Endothelial cell of umbilical vein (primary cell): ENCODE measurements around the gene USP6NL. TPM values are rescaled to one million over a fixed set of nuclear protein-coding genes. Genes with fewer than 3 reads are reported as not detected.

Experiments
- BruUV-seq: library from RNA; stranded (reverse); fragments of 400-500 nt; replicated peaks from 2 replicates; lab custom pipeline; 2021; lab: Mats Ljungman, UMichigan
- CTCF ChIA-PET: fragments of 300-600, 350-600 bp; sonication (Branson Sonifier 250); formaldehyde crosslinking; loops from one replicate; lab custom pipeline; 2021; ENCODE audit warnings: antibody characterized with exemption, inconsistent platforms; lab: Charles Lee
- POLR2A ChIA-PET: fragments of 300-600, 350-600 bp; sonication (Branson Sonifier 250); formaldehyde crosslinking; loops from one replicate; lab custom pipeline; 2021; ENCODE audit warnings: antibody characterized with exemption, inconsistent platforms; lab: Charles Lee
- DNase-seq: peaks from one replicate; pipeline ENCODE4 v3.0.0-alpha.2; 2011; ENCODE audit warnings: low read depth, low spot score
- FAIRE-seq: peaks from 2 replicates; lab custom pipeline; 2011; peaks lifted over from hg19 to GRCh38; lab: Jason Lieb, UNC
- H2AFZ ChIP-seq: 2 replicates; pipeline ENCODE4 v1.6.0; 2012; ENCODE audit warnings: low read depth, low read length, control low read depth, inconsistent platforms
- H3K27ac ChIP-seq: 2 replicates; pipeline ENCODE4 v1.5.1; 2011; ENCODE audit warnings: low read depth, mild to moderate bottlenecking, control low read depth, low read length, moderate library complexity; ENCODE audit not compliant: insufficient read depth
- H3K27me3 ChIP-seq, 2 experiments: 2 replicates each; pipeline versions ENCODE4 v1.6.0 to v1.6.1; 2011; ENCODE audit warnings: low read length in 2 of 2, mixed read lengths in 1 of 2; ENCODE audit not compliant: control insufficient read depth in 2 of 2, insufficient read depth in 2 of 2
- H3K36me3 ChIP-seq, 2 experiments: 2 replicates in 1 of 2; 3 replicates in 1 of 2; pipeline ENCODE4 v1.5.1; 2011; ENCODE audit warnings: low read length in 2 of 2, mild to moderate bottlenecking in 1 of 2, moderate library complexity in 1 of 2; ENCODE audit not compliant: control insufficient read depth in 2 of 2, insufficient read depth in 2 of 2; ENCODE audit errors: extremely low read depth in 1 of 2
- H3K4me1 ChIP-seq: 3 replicates; pipeline ENCODE4 v1.5.1; 2011; ENCODE audit warnings: mild to moderate bottlenecking, low read length; ENCODE audit not compliant: control insufficient read depth, insufficient read depth; ENCODE audit errors: extremely low read depth
- H3K4me2 ChIP-seq: 2 replicates; pipeline ENCODE4 v1.6.1; 2011; ENCODE audit warnings: low read length, control low read depth, mixed read lengths; ENCODE audit not compliant: insufficient read depth
- H3K4me3 ChIP-seq, 3 experiments: fragments of 200-600 bp in 1 of 3; sonication (generic), shearing (Covaris generic) in 1 of 3; replicated peaks in 1 of 3; 2 replicates each; pipeline ENCODE4 v1.5.1; 2011 to 2016; ENCODE audit warnings: control low read depth in 3 of 3, low read length in 3 of 3, mild to moderate bottlenecking in 2 of 3, inconsistent platforms in 1 of 3, low read depth in 1 of 3, moderate library complexity in 1 of 3; ENCODE audit not compliant: insufficient read depth in 1 of 3
- H3K79me2 ChIP-seq: 2 replicates; pipeline ENCODE4 v1.6.0; 2012; ENCODE audit warnings: low read length, inconsistent platforms; ENCODE audit not compliant: control insufficient read depth, insufficient read depth
- H3K9ac ChIP-seq: replicated peaks from 2 replicates; pipeline ENCODE3; 2011; ENCODE audit warnings: low read length, control low read depth; ENCODE audit not compliant: insufficient read depth; ENCODE audit errors: extremely low read depth
- H3K9me1 ChIP-seq: replicated peaks from 3 replicates; pipeline ENCODE4 v1.6.0; 2011; ENCODE audit warnings: mild to moderate bottlenecking, low read length; ENCODE audit not compliant: control insufficient read depth, insufficient read depth; ENCODE audit errors: extremely low read depth
- H3K9me3 ChIP-seq: replicated peaks from 2 replicates; pipeline ENCODE4 v1.5.1; 2012; ENCODE audit warnings: low read length, inconsistent platforms; ENCODE audit not compliant: control insufficient read depth, insufficient read depth
- H4K20me1 ChIP-seq: replicated peaks from 2 replicates; pipeline ENCODE3; 2011; ENCODE audit warnings: mild to moderate bottlenecking, low read length; ENCODE audit not compliant: control insufficient read depth, insufficient read depth; ENCODE audit errors: extremely low read depth
- EZH2 ChIP-seq: IDR thresholded peaks from 2 replicates; pipeline ENCODE4 v1.6.1; 2012; ENCODE audit warnings: borderline replicate concordance, low read depth, mild to moderate bottlenecking, moderate library complexity, low read length, inconsistent platforms; ENCODE audit not compliant: severe bottlenecking
- FOS ChIP-seq: IDR thresholded peaks from 2 replicates; pipeline ENCODE4 v1.6.1; 2011; ENCODE audit warnings: mild to moderate bottlenecking, low read length, moderate library complexity, borderline replicate concordance; ENCODE audit not compliant: insufficient read depth
- GATA2 ChIP-seq: IDR thresholded peaks from 2 replicates; pipeline ENCODE4 v1.7.0; 2011; ENCODE audit warnings: low read depth, mild to moderate bottlenecking, moderate library complexity, mixed read lengths, low read length; ENCODE audit not compliant: insufficient read length, insufficient read depth
- JUN ChIP-seq: IDR thresholded peaks from 2 replicates; pipeline ENCODE4 v1.6.1; 2011; ENCODE audit warnings: borderline replicate concordance, low read depth; ENCODE audit not compliant: insufficient read length, insufficient read depth
- MYC ChIP-seq: IDR thresholded peaks from one replicate; pipeline ENCODE4 v1.6.1; 2011; ENCODE audit warnings: mild to moderate bottlenecking, low read depth, low read length
- POLR2A ChIP-seq: IDR thresholded peaks from 2 replicates; pipeline ENCODE4 v1.6.1; 2012; ENCODE audit warnings: low read depth, mild to moderate bottlenecking, control low read depth, low read length
- POLR2AphosphoS5 ChIP-seq: IDR thresholded peaks from 2 replicates; pipeline ENCODE4 v1.6.1; 2012; ENCODE audit warnings: low read depth, mild to moderate bottlenecking, control low read depth, low read length, moderate library complexity; ENCODE audit not compliant: insufficient read depth
- dilution Hi-C: fragments of 300-500 bp; cut with MboI; formaldehyde crosslinking; loops from one replicate; pipeline ENCODE4 v1.15.0; 2019; ENCODE audit warnings: low sequenced_read_pairs; ENCODE audit not compliant: extremely low pct_ligation_motif_present
- intact Hi-C: fragments of 100-400 bp; cut with micrococcal nuclease; formaldehyde crosslinking; loops from one replicate; pipeline ENCODE4 v1.10.0; 2022
- polyA plus RNA-seq, 4 experiments: library from polyadenylated mRNA; depleted of rRNA in 3 of 4; stranded (reverse) in 3 of 4; unstranded in 1 of 4; fragments of >200 nt; gene quantifications; 2 replicates each; pipeline versions ENCODE4 v1.2.1 to v1.2.3, GENCODE V29; 2011 to 2012; ENCODE audit warnings: missing spikeins in 1 of 4
- total RNA-seq: library from RNA; stranded (reverse); gene quantifications from 2 replicates; pipeline ENCODE4 v1.2.3, GENCODE V29; 2021
- TF ChIP-seq, protein P1 (sequence below), 2 donors: IDR thresholded peaks; 1 replicate in 1 of 2; 2 replicates in 1 of 2; pipeline ENCODE4 v1.5.1; 2011; ENCODE audit warnings: low read length in 2 of 2, mild to moderate bottlenecking in 2 of 2, moderate library complexity in 2 of 2, control low read depth in 1 of 2, inconsistent platforms in 1 of 2, low read depth in 1 of 2; ENCODE audit not compliant: insufficient read depth in 1 of 2; ENCODE audit errors: extremely low read depth in 1 of 2
- TF ChIP-seq, protein P2 (sequence below): IDR thresholded peaks from 2 replicates; pipeline ENCODE4 v1.6.1; 2011; ENCODE audit not compliant: insufficient read depth, insufficient read length

USP6NL gene
- total and polyA plus RNA-seq, 2 donors (not counting 3 experiments of a cell fraction or from before 2014, with no cell fraction given): 13.5 to 29.2 TPM

DNA sequence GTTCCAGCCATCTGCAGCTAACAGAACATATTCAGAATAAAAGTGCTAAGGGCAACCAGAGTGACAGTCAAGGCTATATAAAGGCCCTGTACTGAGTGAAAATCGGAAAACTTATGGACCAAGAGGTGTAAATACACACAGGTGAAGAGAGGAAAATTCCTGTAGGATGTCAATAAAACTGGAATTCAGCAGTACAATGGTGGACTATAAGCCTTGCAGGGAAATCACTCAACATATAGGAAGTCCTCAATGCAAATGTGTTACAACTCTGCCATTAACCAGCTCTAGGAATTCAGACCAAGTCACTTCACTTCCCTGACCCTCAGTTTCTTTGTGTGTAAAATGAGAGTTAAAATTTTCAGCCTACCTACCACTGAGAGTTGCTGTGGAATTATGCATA, 7.7 kb downstream of the USP6NL start:
- H3K9ac ChIP-seq: no peak overlapping the region
- peaks cover 17% of the 10 kb centered on the region for H4K20me1 ChIP-seq
- ChIA-PET POLR2A (no interaction called here), CTCF (interaction anchor here (1.0 to 1.7 kb wide), 7 partner anchors 10 to 121 kb away, joined by 3 to 5 read pairs (median 3); no protein-coding TSS in a partner anchor)
- FAIRE-seq (no peak), DNase-seq (no peak)
- H3K9me1 ChIP-seq: peaks cover 5% of the 10 kb centered on the region
- H3K4me2 ChIP-seq: no peak overlapping the region
- no peaks in the 10 kb centered on the region for H3K9me3 ChIP-seq
- H3K4me3 ChIP-seq: no peak overlapping the region
- dilution Hi-C loops: no loop called here
- no peaks in the 10 kb centered on the region for H3K36me3 ChIP-seq
- H3K4me1 ChIP-seq: peaks cover 15% of the 10 kb centered on the region
- no peak overlapping the region for H3K27ac ChIP-seq
- no peak overlapping the region for H2AFZ ChIP-seq
- no TSS peak for BruUV-seq
- intact Hi-C loops: loop anchor here (2.0 kb wide), 2 partner anchors 15 to 87 kb away; no protein-coding TSS in a partner anchor
- TF ChIP-seq FOS: no peak
- TF ChIP-seq, protein P1, sequence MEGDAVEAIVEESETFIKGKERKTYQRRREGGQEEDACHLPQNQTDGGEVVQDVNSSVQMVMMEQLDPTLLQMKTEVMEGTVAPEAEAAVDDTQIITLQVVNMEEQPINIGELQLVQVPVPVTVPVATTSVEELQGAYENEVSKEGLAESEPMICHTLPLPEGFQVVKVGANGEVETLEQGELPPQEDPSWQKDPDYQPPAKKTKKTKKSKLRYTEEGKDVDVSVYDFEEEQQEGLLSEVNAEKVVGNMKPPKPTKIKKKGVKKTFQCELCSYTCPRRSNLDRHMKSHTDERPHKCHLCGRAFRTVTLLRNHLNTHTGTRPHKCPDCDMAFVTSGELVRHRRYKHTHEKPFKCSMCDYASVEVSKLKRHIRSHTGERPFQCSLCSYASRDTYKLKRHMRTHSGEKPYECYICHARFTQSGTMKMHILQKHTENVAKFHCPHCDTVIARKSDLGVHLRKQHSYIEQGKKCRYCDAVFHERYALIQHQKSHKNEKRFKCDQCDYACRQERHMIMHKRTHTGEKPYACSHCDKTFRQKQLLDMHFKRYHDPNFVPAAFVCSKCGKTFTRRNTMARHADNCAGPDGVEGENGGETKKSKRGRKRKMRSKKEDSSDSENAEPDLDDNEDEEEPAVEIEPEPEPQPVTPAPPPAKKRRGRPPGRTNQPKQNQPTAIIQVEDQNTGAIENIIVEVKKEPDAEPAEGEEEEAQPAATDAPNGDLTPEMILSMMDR (IDR thresholded peaks at IDR 0.05; ENCODE audit: extremely low read depth in 1 of 2, insufficient read depth in 1 of 2, low read depth in 1 of 2, low read length in 2 of 2): no peak
- no peak for TF ChIP-seq GATA2
- TF ChIP-seq, protein P2, sequence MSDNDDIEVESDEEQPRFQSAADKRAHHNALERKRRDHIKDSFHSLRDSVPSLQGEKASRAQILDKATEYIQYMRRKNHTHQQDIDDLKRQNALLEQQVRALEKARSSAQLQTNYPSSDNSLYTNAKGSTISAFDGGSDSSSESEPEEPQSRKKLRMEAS: no peak
- TF ChIP-seq POLR2A: no peak
- no peak for TF ChIP-seq JUN
- no peak for TF ChIP-seq EZH2
- no peak for TF ChIP-seq POLR2AphosphoS5
- no peak for TF ChIP-seq MYC
- H3K79me2 ChIP-seq: peaks cover 85% of the 10 kb centered on the region
- no peaks in the 10 kb centered on the region for H3K27me3 ChIP-seq
